Stimulated activated CD8-positive, alpha-beta memory T cell treated with anti-CD3 and anti-CD28 coated beads, Interleukin-7, amount 100 ng/mL, for 4 hours (primary cell): ENCODE results near the gene NPIPA1.
"Not testable (repeated sequence)": the region's sequence is repeated elsewhere in the genome, so short reads cannot be mapped to it uniquely, and the experiment has no call there.

Experiments
- DNase-seq, 2 donors: peaks; one replicate each; pipeline ENCODE4 v3.0.0-alpha.2; 2020; ENCODE audit warnings: low read depth in 2 of 2

Gene NPIPA1

DNA sequence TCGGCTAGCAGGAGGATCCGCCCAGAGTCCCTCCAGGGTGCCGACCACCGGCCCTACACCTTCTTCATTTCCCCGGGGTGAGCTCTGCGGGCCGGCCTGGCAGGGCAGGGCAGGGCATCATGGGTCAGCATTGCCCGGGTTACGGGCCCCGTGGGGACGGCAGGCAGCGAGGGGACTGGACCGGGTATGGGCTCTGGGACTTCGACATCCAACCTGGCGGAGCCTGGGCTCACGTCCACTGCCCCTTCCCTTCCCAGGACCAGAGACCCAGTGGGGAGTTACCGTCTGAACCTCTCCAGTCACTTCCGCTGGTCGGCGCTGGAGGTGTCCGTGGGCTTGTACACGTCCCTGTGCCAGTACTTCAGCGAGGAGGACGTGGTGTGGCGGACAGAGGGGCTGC is 7.0 kb upstream of the NPIPA1 start:
- not testable (repeated sequence) for DNase-seq

DNA sequence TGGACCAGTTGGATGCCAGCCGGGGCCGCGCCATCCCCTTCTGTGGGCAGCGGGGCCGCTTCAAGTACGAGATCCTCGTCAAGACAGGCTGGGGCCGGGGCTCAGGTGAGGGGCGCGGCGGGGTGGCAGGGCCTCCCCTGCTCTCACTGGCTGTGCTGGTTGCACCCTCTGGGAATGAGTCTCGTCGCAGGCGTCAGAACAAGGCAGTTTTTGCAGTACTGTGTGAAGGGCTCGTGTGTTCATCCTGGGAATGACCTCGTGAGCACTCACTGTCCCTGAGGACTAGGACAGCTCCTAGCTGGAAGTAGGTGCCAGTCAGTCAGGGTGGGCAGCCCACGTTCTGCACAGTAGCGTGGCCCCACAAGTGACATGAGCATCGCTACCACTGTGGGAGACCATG is 6.3 kb upstream of the NPIPA1 start:
- DNase-seq = not testable (repeated sequence)

DNA sequence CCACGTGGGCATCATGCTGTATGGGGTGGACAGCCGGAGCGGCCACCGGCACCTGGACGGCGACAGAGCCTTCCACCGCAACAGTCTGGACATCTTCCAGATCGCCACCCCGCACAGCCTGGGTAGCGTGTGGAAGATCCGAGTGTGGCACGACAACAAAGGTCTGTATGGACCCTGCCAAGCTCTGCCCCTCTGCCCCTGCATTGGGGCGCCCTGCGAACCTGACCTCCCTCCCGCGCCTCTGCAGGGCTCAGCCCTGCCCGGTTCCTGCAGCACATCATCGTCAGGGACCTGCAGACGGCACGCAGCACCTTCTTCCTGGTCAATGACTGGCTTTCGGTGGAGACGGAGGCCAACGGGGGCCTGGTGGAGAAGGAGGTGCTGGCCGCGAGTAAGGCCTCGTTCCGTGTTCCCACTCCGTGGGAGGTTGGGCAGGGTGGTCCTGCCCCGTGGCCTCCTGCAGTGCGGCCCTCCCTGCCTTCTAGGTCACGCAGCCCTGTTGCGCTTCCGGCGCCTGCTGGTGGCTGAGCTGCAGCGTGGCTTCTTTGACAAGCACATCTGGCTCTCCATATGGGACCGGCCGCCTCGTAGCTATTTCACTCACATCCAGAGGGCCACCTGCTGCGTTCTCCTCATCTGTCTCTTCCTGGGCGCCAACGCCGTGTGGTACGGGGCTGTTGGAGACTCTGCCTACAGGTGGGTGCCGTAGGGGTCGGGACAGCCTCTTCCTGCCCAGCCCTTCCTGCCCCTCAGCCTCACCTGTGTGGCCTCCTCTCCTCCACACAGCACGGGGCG is 4.5 kb upstream of the NPIPA1 start:
- DNase-seq = not testable (repeated sequence)

DNA sequence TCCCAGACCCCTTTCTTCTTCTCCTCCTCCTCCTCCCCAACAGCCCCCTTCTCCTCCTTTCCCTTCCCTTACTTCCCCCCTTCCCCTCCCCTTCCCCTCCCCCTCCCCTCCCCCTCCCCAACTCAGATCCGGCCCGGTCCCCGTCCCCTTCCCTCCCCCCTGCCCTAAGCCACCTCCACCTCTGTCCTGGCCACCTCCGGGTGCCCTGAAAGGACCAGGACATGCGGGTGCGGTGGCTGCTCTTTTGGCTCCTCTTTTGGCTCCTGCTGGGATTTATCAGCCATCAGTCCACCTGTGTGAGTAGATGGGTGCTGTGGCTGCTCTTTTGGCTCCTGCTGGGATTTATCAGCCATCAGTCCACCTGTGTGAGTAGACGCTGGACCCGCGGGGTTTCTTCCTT is 751 bp downstream of the NPIPA1 start:
- not testable (repeated sequence) for DNase-seq

DNA sequence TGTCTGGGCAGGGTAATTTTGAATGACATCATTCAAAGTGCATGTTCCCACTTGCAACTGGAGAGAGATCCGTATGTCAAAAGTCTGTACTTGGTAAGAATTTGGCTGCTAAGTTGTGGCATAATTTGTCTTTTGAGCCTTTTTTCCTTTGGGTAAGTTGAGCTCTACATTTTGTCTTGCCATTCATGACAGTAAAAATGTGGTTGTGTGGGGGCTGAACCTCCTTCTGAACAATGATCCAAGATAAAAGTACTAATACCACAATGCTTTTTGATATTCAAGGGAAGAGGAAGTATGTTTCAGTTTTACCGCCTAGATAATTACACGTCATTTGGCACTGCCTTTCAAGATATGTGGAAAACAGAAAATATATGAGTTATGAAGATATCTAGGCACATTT is 5.4 kb downstream of the NPIPA1 start:
- DNase-seq = not testable (repeated sequence)

DNA sequence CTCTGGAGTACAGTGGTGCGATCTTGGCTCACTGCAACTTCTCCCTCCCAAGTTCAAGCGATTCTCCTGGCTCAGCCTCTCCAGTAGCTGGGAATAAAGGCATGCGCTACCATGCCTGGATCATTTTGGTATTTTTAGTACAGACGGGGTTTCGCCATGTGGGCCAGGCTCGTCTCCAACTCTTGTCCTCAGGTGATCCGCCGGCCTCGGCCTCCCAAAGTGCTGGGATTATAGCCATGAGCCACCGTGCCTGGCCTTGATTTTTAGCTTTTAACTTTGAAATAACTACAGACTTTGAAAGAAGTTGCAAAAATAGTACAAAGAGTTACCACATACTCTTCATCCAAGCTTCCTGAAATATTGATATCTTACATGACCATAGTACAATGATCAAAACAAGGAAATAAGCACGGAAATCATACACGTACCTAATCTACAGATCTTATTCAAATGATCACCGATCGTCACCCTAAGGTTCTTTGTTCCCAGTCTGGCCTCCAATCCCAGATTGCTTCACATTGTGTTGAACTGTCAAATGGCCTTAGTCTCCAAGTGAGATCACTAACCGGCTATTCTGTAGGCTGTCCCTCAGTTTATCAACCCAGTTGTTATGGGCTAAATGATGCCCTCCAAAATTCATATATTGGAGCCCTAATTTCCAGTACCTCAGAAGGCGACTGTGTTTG is 18.4 kb downstream of the NPIPA1 start:
- no peak for DNase-seq

DNA sequence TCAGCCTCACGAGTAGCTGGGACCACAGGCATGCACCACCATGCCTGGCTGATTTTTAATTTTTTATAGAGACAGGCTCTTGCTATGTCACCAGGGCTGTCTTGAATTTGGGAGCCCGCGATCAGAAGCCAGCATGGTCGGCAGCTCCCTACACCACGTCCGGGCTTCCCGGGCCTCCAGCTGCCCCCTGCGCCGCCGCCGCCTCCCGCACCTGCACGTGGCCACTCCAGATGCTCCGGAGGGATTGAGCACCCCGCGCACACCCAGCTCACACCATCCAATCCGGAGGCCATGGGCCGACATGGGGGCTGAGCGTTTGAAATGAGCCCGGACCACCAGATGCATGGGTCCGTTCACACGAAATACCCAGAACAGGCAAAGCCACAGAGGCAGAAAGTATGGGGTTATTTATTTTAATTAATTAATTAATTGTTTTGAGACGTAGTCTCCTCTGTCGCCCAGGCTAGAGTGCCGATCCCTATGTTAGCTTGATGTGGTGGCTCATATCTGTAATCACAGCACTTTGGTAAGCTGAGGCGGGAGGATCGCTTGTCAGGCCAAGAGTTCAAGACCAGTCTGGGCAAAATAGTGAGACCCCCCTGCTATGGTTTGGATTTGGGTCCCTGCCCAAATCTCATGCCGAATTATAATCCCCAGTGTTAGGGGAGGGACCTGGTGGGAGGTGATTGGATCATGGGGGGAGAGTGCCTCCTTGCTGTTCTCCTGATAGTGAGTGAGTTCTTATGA is 20.5 kb downstream of the NPIPA1 start:
- DNase-seq = no peak

DNA sequence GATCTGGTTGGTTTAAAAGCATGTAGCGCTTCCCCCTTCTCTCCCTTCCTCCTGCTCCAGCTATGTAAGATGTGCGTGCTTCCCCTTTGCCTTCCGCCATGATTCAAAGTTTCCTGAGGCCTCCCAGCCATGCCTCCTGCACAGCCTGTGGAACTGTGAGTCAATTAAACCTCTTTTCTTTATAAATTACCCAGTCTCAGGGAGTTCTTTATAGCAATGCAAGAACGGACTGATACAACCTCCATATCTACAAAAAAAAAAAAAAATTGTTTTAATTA is 21.0 kb downstream of the NPIPA1 start:
- DNase-seq = no peak

DNA sequence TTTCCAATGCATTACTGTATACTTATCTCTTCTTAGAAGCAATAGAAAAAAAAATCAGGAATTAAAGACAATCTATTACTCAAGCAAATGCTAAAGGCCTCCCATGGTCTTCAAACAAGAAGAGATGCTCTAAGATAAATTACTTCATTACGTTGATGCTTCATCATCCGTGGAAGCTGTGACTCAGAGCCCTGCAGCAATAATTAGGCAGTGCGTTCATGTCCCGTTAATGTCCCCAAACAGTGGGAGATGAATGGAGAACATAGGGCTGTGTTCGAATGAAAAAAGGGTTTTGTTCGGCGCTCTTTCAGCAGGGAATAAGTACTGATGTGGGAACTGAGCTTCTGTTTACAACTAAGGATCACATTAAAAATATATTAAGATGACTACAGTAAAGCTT is 21.7 kb downstream of the NPIPA1 start:
- DNase-seq = no peak

DNA sequence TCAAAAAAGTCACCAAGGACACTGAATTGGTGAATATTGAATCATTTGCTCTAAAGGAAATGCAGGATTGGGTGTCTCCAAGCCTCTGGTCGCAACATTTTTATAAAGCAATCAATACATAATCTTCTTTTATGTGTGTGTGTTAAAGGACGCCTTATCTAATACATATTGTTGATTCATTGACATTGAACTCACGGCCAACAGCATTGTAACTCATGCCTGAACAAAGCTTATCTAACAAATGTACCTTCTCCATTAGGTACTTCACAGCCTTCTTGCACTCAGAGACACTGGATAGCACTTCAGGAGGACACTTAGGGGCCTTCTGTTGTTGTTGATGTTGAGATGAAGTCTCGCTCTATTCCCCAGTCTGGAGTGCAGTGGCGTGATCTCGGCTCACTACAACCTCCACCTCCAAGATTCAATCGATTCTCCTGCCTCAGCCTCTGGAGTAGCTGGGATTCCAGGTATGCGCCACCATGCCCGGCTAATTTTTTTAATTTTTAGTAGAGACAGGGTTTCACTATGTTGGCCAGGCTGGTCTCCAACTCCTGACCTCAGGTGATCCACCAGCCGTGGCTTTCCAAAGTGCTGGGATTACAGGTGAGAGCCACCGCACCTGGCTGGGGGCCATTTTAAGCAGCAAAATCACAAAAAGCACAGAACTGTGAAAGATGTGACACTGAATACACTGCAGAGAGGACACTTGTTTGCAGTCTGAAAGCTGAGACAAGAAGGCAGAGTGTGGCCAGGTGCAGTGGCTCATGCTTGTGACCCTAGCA is 24.4 kb downstream of the NPIPA1 start:
- no peak for DNase-seq

DNA sequence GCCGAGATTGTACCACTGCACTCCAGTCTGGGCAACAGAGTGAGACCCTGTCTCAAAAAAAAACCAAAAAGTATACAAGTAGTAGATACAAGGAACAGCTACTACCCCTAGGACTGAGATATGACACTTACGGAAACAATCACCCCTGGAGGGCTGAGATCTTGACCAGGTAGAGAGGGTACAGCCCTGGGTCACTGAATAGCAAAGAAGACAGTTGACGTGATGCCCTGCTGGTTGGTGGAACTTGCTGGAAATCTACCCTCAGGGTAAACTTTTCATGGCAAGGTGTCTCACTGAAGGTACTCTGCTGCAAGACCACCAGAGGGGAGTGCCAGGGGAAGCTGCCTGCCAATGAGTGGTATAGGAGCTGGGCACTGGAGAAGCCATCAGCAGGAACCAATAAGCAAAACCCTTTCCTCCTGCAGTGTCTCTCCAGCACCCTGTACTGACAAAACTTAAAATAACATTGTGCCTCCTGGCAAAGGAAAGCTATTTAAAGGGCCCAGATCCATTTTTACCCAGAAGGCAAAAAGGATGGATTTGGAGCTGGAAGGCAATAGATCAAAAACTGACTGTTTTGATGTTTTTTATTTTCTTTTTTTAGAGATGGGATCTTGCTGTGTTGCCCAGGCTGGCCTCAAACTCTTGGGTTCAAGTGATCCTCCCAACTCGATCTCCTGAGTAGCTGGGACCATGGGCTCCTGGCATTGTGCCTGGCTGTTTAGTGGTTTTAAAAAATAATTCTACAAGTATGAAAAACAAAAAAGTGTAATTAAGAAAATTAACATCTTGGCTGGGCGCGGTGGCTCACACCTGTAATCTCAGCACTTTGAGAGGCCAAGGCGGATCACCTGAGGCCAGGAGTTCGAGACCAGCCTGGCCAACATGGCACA is 26.3 kb downstream of the NPIPA1 start:
- no peak for DNase-seq

DNA sequence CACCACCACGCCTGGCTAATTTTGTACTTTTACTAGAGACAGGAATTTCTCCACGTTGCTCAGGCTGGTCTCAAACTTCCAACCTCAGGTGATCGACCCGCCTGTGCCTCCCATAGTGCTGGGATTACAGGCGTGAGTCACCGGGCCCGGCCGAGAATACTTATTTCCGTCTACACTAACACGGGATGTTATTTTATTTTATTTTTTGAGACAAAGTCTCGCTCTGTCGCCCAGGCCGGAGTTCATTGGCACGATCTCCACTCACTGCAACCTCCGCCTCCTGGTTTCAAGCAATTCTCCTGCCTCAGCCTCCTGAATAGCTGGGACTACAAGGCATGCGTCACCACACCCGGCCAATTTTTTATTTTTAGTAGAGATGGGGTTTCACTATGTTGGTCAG is 28.1 kb downstream of the NPIPA1 start:
- no peak for DNase-seq

DNA sequence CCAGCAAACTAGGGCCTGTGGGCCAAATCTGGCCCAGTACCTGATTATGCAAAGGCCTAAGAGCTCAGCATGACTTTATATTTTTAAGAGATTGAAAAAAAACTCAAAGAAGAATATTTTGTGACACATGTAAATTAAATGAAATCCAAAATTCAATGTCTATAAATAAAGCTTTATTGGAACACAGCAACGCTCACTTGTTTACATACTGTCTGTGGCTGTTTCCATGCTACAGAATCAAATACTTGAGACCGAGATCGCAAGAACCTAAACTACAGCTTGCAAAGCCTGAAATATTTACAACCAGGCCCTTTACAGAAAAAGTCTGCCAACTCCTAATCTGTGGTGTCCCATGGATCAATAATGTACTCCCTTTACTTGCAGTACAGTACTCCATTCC is 32.6 kb downstream of the NPIPA1 start:
- not testable (repeated sequence) for DNase-seq

DNA sequence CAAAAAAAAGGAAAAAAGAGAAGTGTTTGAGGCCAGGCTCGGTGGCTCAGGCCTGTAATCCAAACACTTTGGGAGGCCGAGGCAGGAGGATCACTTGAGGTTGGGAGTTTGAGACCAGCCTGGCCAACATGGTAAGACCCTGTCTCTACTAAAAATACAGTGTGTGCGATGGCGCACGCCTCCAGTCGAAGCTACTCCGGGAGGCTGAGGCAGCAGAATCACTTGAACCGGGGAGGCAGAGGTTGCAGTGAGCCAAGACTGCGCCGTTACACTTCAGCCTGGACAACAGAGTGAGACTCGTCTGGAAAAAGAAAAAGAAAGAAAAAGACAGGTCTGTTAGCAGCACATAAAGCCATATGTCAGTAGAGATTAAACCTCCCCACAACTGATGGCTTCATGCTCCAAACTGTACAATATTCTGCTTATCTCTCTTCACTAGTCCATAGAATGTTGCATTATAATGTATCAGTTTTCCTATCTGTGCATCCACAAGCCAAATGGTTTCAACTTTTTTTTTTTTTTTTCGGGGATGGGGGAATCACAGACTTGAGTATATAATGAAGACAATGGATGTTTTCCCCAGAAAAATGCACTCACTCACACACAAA is 34.5 kb downstream of the NPIPA1 start:
- DNase-seq = not testable (repeated sequence)

DNA sequence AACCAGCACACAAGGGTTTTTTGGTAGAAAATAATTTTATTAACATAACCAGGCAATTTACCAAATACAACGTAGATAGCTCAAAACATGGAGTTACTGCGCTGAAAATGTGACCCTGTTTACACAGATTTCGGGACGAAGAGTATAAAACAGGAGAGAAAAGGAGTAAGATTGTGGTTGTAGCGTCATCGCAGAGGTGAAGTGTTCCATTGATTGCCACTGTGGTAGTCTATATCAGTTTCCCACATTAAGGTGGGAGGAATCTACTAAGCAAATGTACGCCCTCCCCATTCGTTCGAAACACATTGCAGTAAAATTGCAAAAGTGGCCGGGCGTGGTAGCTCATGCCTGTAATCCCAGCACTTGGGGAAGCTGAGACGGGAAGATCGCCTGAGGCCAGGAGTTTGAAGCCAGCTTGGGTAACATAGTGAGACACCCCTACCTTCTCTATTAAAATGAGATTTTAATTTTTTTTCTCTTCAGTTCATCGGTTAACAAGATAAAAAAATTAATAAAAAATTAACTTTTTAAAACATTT is 36.6 kb downstream of the NPIPA1 start:
- DNase-seq = not testable (repeated sequence)

DNA sequence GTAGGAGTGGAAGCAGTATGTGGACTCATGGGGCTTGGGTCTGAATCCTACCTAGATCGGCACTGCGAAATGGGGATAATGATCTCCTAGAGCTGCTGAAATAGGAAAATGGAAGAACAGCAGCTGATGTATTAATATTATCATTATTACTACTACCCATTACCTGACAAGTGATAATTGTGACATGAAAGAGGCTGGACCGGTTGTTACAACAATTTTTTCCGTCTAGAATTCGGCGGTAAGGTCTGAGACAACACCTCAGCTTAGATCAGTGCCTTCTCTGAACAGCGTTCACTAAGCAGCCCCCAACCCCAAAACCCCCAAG is 37.0 kb downstream of the NPIPA1 start:
- DNase-seq = not testable (repeated sequence)

DNA sequence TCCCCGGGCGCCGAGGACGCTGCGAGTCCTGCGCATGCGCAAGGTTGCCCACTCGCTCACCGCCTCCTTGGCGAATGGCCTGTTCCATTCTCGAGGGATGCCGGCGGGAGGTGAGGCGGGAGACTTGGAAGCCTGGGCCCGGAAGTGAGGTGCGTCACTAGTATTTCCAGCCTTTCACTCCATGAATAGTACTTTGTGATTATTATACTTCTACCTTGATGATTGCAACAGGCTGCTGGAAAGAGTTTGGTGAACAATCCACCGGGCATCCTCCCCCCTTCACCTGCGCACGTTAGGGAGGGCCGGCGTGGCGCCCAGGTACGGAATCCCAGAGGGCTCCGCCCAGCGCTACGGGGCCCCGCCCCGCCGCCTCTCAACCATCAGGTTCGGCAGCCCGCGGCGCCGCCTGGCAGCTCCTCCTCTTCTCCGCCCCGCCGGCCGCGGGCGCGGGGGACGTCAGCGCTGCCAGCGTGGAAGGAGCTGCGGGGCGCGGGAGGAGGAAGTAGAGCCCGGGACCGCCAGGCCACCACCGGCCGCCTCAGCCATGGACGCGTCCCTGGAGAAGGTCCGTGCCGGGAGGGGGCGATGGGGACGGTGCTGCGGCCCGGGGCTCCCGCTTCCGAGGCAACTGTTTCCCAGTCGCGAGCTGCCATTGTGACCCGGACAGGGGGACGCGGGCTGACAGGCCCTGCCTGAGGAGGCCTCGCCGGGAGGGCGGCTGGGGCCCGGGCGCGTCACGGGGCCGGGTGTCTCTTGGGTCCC is 37.6 kb downstream of the NPIPA1 start, which contains the start of gene PDXDC1:
Gene PDXDC1, plus strand, starts transcription at position 371 of the 762 bp plus-strand sequence. Its CDS starts 174 bp downstream, at position 545.
- peak; percentile 89 to 99 for DNase-seq

DNA sequence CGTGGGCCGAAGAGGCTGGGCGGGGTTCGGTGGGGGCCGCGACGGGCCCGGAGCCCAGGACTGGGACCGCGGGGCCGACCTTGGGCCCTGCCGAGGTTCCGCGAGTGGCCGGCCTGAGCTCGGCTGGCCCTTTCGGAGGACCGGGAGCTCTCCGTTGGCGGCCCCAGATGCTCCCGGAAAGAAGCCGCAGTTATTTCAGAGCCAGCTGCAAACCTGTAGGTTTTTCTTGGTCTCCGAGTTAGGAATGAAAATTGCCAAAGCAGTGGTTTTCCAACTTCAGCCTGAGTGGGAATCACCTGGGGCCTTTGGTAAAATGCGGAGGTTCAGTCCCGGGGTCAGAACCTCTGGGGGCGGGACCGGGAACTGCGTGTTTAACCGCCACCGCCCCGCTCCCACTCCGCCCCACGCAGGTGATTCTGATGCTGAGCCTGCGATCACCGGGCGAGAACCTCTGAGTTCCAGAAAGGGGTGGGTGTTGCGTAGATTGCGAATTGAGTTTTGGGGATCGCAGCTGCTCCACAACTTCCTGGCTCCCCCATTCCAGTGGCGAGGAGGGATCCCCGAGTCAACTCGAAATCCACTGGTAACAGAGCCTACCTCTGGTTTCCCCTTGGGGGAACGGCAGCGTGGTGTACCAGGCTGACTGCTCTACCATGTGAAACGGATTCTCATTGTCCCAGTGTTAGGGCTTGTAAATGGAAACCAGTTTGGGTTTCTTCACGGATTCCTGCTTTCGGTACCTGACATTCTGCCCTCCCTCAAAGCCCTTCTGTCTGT is 38.4 kb downstream of the NPIPA1 start:
- DNase-seq = peak; percentile 32 to 60
